Germinal center (tissue), 1 donor: ENCODE results near the gene IGF2BP2.

ENCODE experiments used
- DNase-seq: peaks from one replicate; pipeline ENCODE4 v3.0.0; 2012; ENCODE audit warnings: mixed read lengths, low spot score

The IGF2BP2 gene

DNA sequence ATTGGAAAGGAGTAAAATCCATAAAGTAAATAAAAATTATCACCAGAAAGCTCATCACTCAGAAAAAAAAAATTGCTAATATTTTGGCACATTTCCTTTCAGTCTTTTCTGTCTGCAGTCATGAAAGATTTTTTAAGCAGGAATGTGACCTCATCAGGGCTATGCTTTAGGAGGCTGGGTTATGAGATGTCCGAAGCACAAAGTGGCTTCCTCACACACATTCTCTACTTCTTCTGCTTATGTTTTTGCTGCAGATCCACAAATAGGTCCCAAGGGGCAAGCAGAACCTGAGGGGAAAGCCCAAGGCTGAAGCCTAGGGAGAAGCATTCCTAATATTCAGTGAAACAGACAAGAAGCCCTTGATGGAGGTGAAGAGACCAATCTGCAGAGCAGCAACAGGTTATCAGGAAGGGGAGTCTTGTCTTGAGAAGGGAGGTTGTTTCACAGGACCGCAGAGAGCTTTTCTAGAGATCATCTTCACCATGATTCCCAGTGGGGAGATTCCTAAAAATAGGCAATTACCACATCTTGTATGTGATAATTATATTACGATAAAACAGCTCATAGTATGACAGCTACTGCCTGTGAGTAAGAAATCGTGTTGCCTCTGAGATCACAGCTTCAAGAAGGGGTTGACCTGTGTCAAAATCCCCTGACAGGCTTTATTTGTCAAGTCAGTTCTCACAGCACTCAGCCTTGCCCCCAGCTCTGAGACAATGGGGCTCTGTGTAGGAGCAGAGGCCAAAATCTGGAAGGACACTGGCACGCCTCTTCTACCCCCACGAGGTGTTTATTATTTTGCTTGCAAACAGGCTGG, 60.5 kb downstream of the IGF2BP2 start:
- no peak for DNase-seq

DNA sequence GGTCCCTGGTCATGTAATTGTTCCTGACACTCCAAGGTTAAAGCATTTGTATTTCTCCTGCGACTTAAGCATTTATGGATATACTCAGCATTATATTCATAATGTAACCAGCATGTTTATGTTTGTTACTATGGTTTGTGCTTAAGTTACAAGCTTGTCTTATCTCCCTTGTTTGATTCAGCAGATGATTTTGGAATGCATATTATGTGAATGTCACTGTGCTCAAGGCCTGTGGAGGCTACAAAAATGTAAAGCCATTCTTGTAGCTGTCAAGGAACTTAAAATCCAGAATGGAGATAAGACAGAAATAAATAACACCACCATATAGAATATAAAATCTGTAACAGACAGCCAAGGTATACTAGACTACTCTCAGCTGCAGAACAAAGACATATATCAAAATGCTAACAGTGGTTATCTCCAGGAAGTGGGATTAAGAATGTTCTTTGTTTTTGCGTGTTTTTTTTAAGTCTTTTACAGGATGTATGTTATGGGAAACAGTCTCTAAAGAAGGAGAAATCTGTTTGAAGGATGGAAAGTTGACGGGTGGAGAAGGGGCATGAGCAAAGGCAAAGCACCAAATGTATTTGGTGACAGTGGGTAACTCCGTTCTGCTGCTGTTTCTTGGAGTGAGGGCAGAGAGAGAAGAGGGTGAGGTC, 61.4 kb downstream of the IGF2BP2 start:
- DNase-seq = no peak

DNA sequence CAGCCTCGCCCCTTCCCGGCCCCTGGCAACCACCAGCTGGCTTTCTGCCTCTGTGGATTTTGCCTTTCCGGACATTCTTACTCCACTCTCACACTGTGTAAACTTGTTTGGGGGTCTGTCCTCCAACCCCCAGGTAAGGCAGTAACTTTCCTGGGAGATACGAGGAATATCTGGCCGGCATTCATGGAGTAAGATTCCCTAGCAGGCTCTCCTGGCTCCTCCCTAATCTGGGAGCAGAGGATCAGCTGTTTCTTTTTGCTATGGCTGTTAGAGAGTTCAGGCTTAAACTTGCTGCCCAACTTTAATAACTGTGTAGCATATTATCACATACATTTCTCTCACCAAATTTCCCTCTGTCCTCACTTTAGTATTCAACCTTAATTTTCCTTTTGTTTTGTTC, 64.3 kb downstream of the IGF2BP2 start:
- no peak for DNase-seq

DNA sequence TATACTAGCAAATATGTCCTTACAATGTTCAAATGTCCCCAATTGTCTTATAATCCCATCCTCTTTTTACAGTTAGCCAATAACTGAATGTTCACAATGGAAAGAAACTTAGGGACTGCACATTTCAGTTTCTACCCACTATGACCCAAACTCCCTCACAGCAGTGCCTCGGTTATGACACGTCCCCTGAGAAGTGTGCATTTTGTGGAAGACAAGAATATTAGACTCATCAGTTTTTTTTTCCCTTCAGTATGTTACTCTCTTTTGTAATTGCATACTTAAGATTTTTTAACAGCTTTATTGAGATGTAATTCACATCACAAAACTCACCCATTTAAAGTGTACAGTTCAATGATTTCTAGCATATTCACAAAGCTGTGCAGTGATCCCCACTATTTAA, 64.8 kb downstream of the IGF2BP2 start:
- no peak for DNase-seq

DNA sequence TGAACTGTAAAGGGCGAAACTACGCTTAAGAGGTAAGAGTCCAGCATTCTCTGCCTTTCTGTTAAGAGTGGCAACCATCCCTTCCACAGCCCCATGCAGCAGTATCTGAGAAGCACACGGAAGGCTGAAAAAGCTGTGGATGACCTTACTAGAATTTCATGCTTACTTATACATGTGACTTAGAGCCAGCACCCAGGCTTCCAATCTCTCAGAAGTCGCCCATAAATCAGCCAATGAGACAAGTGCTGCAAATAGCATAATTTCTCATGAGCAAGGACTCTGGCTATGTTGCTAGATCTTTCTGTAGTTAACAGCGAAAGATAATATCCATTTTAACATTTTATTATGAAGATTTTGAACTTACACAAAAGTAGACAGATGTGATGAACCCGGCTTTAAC, 65.3 kb downstream of the IGF2BP2 start:
- DNase-seq = no peak

DNA sequence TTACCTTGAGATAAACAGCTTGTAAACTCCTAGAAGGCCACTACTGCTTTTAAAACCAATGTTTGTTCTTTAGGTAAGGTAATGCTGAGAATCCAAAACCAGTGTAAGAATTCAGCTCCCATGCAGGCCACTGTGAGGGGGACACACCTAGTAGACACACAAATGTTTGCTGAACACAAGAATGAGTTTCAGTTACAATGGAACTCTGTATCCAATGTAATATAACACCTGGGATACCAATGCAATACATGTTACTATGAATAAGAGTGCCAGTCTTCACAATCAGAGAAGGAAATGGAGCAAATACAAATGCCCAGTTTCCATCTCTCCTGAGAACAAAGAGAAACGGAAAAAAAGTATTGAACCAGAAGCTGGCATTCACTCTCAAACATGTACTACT, 65.9 kb downstream of the IGF2BP2 start:
- no peak for DNase-seq

DNA sequence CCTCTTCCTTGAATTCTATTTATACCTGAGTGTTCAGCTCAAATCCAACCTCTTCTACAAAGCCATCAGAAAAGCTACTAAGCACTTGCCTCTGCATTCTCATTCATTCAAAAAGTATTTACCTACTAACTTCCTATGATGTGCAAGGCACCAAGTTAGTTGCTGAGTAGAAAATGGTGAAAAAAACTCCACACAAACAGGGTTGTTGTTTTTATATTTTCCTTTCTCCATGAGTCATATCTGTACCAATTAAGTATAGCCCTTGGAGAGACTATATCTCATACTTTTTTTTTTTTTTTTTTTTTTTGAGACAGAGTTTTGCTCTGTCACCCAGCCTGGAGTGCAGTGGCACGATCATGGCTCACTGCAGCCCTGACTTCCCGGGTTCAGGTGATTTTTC, 67.7 kb downstream of the IGF2BP2 start:
- no peak for DNase-seq

DNA sequence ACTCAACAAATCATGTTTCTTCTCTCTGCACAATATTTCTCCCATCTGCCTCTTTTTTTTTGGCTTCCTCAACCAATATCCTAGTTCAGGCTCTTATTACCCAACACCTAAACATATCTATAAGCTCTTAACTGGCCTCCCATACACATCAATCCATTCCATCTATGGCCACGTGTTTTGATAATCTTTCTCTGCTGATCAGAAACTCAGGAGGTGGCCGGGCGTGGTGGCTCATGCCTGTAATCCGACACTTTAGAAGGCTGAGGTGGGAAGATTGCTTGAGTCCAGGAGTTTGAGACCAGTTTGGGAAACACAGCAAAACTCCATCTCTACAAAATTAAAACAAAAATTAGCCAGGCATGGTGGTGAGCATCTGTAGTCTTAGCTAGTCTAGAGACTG, 68.4 kb downstream of the IGF2BP2 start:
- DNase-seq = no peak

DNA sequence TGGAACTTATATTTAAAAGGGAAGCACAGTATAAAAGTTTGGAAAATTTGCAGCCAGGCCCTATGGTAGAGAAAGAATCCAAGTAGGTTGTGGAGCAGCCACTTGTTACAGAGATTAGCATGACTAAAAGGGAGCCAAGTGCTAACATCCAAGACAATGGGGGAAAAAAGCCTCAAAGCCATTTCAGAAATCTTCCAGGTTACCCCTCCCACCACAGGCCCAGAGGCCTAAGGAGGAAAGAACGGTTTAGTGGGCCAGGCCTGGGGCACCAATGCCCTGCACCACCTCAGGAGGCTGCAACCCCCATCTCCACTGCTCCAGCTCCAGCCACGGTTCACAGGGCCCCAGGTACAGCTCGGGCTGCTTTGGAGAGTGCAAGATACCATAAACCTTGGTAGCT, 69.9 kb downstream of the IGF2BP2 start:
- no peak for DNase-seq

DNA sequence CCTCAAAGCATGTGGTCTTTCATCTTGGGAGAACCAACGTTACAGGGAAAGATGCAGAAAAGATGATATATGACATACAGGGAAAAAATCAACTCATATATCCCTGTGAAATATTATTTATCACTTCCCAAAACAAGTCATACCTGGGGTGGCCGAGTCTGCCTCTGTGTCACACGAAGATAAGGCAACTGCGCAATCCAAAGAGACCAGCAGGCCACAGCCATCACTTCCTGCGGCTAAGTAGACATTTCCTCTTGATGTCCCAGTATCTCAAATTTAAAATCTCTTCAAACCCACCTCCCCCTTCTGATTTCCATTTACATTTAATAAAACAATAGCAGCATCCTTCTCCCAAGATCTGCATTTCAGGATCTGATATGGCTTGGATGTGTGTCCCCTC, 71.5 kb downstream of the IGF2BP2 start:
- no peak for DNase-seq

DNA sequence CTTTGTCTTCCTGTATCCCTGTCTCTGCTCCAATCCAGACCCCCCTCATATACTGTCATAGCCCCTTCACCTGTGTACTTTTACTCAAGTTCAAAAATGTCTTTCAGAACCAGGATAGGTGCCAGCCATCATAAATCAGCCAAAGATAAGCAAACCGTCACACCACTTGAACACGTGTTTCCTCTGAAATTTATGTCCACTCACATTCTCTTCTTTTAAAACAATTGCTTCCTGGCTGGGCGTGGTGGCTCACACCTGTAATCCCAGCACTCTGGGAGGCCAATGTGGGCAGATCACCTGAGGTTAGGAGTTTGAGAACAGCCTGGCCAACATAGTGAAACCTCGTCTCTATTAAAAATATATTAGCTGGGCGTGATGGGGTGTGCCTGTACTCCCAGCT, 74.1 kb downstream of the IGF2BP2 start:
- no peak for DNase-seq

DNA sequence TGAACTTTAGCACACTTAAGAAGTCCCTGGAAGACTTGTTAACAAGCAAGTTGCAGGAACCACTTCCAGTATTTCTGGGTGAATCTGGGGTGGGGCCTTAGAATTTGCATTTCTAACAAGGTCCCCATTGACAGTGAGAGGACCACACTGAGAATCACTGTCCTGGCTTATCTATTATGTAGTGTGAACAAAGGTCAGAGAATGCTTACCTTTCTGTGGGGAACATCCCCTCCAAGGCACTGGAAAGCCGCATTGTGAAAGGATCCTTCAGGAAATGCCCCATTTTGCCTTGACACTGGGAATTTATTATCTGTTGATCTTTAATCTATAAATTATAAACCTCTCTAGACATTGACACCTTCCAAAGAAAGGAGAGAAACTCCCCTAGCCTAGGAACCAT, 74.8 kb downstream of the IGF2BP2 start:
- DNase-seq = no peak

DNA sequence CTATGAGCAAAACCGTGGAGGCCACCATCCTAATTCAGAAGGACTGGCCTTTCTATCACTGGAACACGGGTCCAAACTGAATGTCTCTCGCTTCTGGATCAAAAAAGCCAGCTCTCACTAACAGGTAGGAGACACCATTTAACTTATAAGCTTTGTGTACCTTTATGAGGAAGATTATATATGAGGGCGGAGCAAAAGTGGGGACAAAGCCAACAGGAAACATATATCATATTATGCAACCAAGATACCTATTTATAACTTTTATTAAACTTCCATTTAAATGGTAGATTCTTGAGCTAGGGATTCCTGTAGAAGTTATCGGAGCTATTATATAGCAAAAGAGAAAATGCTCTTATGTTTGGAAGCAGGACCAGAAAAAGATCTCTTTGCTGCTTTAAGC, 78.4 kb downstream of the IGF2BP2 start:
- DNase-seq = no peak

DNA sequence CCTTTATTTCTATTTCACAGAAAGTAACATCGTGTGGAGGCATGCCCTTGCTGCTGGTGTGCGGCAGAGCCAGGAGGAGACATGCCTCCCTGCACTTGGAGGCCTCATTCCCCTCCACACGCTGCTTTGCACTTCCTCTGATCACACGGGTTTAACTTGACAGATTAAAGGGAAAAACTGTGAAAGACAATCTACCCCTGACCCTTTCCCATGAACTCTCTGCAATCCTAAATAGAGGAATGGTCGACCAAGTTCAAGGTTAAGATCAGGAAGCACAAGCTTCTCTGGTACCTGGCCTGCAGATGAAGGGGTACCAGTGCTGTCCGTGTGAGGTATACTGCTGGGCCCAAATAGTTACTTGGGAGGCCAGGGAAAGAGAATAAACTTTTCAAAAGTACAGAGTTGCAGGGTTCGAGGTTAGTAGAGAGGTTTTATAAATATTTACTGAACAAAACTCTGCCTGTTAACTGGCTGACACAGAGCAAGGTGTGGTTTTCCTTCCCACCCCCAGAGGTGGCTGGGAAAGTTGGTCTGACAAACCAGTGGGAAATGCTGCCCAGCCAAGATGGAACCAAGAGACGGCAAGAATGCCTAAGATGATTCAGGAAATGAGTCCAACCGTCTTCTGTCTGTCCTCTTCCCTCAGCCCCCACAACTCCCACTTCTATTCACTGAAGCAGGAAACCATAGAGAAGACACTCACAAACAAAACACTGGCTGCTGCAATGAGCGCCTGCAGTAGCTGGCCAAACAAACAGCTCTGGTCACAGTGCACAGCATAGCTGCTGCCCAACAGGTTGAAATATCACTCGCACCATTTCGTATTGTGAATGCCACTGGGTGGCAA, 79.6 kb downstream of the IGF2BP2 start:
- DNase-seq = peak; percentile 28

DNA sequence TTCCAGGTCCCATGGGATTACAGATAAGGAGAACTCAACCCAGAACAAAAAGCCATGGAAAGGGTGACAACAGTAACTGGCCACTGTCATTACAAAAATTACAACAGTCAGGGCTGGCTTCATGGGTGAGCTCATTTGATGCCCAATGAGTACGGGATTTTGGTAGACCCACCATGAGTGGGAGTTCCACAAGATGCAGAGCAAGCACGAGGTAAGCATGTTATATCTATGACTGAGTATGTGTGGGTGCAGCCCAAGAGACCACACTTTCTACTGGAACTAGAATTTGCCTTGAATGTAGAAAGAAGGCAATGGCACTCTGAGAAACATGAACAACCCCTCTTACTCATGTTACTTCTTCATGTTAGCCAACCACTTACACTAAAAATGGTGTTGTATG, 83.3 kb downstream of the IGF2BP2 start:
- no peak for DNase-seq

DNA sequence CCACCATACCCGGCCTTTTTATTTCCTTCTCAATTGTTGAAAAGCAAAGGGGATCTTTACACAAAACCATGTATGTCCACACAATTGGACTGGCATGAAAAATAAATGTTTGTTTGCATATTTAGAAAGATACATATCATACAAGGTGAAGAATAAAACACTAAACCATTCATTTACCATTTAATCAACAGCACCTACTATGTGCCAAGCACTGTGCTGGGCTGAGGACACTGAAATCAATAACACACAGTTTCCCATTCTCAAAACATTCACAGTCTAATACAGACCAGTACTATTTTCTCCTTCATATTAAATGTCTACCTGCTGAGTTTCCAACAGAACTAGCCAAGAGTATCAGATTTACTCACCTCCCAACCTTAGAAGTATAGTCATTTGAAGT, 84.7 kb downstream of the IGF2BP2 start:
- DNase-seq = no peak

DNA sequence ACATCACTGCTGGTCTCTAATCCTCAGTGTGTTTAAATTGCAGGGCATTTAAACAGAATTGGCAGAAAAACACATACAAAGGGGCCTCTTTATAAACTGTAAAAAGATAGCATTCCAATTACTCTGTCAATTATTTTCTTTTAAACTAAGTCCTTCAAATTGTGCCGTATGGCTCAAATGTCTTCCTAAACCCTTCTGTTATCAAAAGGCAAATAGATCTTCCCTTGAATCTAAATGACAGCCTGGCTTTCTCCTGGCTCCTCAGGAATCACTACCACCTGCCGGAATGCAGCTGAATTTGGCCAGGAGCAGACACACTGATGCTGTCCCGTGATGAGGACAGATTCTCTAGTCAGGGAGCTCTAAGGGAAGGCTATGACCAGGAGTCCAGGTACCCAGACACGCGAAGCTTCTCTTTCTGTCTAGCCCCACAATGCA, 85.6 kb downstream of the IGF2BP2 start:
- DNase-seq = no peak

DNA sequence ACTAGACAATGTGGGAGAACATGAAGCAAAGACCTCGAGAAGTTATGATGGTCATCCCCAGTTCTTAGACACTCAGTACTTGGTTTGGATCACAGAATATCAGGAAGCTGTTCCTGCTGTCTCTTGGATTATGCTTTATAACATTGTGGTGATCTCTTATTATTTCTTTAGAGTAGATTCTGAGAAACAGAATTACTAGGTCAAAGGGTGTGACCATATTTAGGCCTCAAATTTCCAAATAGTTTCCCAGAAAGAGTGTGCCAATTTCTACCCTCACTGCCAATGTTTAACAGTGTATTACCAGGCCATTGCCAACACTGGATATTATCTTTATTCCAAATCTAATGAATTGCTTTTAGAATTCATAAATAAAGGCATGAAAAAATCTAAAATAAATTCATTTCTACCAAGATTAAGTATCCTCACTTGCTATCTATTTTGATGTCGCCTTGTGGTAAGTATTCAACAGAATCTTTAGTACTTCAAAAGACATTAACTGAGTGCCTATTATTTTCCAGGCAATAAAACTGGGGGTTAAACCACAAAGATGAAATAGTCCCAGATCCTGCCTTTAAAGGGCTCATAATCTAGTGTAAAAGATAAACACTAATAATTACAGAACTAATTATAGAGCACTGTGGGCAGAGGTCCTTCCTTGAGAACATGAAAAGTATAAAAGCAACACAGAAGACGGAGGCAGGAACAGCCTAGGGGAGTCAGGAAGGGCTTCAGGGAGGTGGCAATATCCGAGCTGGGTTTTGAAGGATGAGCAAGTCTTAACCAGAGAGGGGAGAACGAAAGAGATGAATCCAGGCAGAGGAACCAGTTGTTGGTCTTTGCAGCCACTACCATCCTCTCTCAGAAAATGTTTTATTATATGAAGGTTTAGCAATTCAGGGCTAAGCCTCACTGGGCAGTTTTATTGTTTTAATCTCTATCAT, 86.8 kb downstream of the IGF2BP2 start:
- DNase-seq = no peak

DNA sequence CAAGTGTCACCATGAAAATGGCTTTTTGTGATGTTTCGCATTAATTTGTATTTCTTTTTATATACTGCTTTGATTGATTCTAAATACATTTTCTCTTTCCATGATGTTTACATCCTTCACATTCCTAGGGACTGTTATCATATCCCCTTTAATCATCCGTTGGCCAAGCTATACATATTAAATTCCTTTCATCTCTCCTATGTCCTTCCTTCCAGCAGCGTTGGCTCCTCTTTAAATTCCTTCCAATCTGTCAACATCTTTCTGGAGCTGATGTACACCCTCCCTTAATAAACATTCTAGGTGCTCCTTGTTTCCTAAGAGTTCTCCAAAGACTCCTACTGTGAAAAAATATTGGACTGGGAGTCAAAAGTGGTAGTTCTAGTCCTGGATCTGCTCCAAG, 87.8 kb downstream of the IGF2BP2 start:
- DNase-seq = no peak

DNA sequence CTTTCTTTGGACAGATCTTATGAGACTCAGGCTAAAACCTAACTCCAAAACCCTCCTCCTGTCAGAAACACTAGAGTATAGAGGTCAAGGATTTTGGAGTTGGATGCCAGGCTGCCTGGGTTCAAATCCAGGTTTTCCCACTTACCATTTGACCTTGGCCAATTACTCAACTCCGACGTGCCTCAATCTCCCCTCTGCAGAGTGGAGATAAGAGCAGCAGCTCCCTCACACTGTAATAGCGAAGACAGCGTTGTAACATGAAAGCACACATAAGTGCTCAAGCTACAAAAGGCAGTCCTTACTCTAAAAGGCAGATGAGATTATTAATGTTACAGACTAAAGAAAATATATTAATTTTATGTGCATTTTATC, 90.1 kb downstream of the IGF2BP2 start:
- no peak for DNase-seq

DNA sequence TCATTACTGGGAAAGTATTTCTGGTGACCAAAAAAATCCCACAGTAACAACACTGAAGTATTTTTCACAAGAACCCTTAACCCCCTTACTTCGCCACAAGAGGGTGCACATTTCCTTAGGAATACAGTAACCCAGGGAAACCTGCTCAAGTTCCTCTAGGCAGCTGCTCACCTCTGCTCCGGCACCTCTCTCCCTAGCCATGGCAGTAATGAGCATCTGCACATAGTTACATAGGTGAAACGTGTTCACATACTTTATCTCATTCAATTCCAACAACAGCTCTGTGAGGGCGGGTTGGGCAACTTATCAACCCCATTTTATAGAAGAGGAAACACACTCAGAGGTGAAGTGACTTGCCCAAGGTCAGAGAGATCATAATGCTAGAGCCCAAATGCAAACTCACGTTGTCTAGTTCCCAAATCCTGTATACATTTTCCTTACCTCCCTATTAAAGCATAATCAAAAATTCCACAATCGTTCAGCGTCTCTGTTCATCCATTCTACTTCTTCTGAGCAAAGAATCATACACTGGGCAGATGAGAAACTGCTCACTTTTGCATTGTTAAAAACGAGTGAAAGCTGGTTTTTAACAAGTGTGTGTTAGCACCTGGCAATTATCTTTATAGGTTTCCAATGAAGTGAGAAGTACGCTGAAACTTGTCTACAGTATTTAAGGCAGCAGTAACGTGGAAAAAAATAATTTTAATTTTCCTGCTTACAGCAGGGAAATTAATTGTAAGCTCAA, 90.7 kb downstream of the IGF2BP2 start:
- peak; percentile 54 for DNase-seq
